GM13977 (cell line): ENCODE results near the gene OST4.

Source experiments
- DNase-seq: peaks from one replicate; pipeline ENCODE4 v3.0.0; 2012; ENCODE audit warnings: low spot score
- CTCF ChIP-seq: IDR thresholded peaks from 2 replicates; pipeline ENCODE4 v1.5.1; 2012; ENCODE audit warnings: mild to moderate bottlenecking, control low read depth; ENCODE audit not compliant: insufficient read depth; ENCODE audit errors: extremely low read depth, missing control alignments
- in situ Hi-C: fragments of 300-500 bp; cut with MboI; formaldehyde crosslinking; loops from one replicate; pipeline ENCODE4 v1.12.0; 2022; ENCODE audit warnings: low sequenced_read_pairs, low pct_unique_long_range_greater_than_20kb, mixed read lengths, inconsistent platforms; ENCODE audit not compliant: unreplicated experiment

OST4 gene

DNA sequence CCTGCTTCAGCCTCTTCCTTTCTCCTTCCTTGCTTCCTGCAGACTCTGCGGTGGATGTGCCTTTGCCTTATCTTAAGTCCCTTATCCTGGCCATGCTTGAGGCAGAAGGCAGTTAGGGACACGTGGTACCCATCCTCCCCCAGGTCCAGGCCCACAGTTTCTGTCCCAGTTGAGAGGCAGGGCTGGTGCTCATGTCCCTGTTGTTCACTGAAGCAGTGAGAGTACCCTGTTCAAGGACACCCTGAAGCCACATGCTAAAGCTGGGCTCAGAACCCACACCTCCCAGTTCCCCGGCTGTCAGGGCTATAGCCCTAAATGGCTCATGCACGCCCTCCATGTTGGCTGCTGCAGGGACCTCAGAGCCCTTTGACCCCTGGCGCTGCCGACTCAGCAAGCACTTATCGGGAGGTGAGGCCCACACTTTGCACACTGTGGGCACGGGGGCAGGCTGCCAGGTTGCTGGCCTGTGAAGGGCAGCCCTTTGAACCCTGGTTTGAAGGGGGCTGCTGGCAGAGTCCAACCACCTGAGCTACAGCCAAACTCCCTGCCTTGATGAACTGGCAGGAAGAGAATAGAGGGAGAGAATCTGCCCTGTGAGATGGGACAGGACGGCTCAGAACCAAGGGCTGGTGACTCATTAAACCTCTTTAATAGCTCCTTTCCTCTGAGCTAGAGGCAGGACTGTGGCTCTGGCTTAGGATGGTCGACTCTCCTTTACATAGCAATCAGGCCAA, 21.4 kb upstream of the OST4 start:
- no peak for TF ChIP-seq CTCF
- in situ Hi-C loops, result no loop called here
- DNase-seq, result no peak

DNA sequence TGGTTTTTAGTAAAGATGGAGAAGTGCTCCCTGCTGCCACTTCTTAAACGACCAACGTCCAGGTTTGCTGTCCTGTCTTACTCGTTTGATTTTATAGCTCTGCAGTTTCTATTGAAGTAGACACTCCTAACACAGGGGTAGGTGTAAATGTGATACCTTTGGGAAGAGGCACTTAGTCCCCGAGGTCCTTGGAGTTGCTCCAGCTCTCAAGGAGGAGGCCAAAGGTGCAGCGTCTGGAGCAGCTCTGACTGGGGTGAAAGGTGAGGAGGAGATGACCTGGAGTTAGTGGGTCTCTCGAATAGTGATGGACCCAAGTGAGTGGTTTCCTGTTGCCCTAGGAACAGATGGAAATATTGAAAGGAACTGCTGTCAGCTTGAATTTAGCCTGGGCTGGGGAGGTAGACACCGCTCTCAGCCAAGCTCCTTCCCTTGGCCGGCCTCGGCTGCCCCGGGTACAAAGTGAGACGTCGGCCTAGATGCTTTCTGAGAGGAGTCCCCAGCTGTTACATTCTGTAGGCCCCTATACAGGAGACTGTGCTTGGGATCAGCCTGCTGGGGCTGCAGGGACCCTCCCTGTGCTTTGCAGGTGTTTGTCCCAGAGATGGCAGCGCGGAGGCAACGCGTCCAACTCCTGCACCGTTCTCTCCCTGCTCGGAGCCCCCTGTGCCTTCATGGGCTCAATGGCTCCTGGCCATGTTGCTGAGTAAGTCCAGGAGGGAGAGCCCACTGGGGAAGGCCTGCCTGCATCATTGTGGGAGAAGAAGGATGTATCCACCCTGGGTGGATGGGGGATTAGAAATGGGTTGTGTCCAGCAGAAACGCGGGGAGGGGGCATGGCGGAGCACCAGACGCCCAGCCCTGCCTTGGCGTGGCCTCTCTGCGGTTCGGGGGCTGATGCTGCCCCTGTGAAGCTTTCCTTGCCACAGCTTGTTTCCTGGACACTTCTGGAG, 20.6 kb upstream of the OST4 start:
- DNase-seq, result no peak
- no peak for TF ChIP-seq CTCF
- in situ Hi-C loops, result no loop called here

GRCh38 chr2:27089111-27089954, 17.9 kb upstream of the OST4 start:
- DNase-seq, result no peak
- no peak for TF ChIP-seq CTCF
- in situ Hi-C loops, result no loop called here

DNA sequence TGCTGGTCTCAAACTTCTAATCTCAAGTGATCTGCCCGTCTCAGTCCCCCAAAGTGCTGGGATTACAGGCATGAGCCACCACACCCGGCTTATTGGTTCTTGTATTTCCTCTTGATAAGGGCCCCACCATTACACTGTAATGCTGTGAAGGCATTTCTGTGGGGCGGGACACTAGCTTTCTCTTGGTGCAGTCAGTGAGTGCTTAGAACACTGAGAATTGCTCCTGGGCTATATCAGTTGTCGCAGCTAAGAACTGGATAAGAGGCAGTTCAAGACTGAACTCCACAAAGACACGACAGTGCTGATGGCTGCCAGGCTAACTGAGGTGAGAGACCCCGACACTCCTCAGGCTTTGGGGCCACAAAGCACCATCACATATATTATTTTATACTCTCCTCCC, 17.2 kb upstream of the OST4 start:
- DNase-seq, result no peak
- no peak for TF ChIP-seq CTCF
- in situ Hi-C loops, result no loop called here

DNA sequence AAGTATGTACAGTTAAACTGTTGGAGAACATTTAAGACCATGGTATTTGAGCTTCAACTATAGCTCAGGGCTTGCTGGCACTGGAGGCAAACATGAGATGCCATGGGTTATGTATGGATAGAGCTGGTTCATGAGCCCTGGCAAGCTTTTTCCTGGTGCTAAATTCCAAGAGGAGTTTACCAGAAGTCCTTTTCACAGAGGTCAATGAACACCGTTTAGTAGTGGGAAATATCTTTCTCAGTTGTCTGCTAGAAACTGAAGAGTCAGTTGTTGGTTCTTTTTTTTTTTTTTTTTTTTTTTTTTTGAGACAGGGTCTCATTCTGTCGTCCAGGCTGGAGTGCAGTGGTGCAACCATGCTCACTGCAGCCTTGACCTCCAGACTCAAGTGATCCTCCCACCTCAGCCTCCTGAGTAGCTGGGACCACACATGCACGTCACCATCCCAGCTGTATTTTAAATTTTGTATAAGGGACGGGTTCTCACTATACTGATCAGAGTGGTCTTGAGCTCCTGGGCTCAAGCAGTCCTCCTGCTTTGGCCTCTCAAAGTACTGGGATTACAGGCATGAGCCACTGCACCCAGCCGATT, 16.5 kb upstream of the OST4 start:
- no peak for TF ChIP-seq CTCF
- no peak for DNase-seq
- in situ Hi-C loops, result no loop called here
